ENCODE data around the gene CXCL11.

DNA sequence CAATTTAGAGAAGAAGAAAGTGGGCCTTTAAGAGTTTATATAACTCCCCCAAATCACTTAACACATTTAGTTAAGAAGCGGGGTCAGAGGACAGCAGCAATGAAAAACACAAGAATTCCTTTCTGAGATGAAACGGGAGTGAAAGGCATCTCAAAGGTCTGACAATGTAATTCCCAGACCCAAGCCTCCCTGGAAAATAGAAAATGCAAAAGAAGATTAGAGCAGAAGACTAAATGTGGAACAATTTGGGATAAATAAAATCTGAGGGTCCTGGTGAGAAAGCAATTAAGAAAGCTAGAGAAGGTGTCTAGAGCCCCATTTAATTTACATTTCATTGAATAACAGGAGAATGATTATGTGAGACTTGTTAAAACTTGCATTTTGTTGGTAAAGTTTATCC lies 19.6 kb upstream of the CXCL11 start:
- TF ChIP-seq EZH2phosphoT487 (IDR thresholded peaks at IDR 0.05): no peak
- TF ChIP-seq, protein P1, sequence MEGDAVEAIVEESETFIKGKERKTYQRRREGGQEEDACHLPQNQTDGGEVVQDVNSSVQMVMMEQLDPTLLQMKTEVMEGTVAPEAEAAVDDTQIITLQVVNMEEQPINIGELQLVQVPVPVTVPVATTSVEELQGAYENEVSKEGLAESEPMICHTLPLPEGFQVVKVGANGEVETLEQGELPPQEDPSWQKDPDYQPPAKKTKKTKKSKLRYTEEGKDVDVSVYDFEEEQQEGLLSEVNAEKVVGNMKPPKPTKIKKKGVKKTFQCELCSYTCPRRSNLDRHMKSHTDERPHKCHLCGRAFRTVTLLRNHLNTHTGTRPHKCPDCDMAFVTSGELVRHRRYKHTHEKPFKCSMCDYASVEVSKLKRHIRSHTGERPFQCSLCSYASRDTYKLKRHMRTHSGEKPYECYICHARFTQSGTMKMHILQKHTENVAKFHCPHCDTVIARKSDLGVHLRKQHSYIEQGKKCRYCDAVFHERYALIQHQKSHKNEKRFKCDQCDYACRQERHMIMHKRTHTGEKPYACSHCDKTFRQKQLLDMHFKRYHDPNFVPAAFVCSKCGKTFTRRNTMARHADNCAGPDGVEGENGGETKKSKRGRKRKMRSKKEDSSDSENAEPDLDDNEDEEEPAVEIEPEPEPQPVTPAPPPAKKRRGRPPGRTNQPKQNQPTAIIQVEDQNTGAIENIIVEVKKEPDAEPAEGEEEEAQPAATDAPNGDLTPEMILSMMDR (IDR thresholded peaks at IDR 0.05): no peak
- TF ChIP-seq EZH2 (IDR thresholded peaks at IDR 0.05): no peak
